ENCODE data around the gene GANC. TPM values are rescaled to one million over a fixed set of nuclear protein-coding genes. Genes with fewer than 3 reads are reported as not detected.

Gene GANC
- total RNA-seq, 1 experiment from 2014 or later = 15.8 TPM

- Histone ChIP-seq H3K27me3 (ENCODE audit: insufficient read depth, low read length) (no peaks in the 10 kb centered on the region), H2BK5ac (ENCODE audit: insufficient read length, low read length) (no peak overlapping the region), H3T11ph (ENCODE audit: low read length) (no peak overlapping the region), H3K4me1 (ENCODE audit: insufficient read depth, low read length) (peaks cover 4% of the 10 kb centered on the region; the same call in 1 of the 2 replicates), H3K79me1 (ENCODE audit: insufficient read depth, low read depth, low read length, poor library complexity, severe bottlenecking) (no peaks in the 10 kb centered on the region), H4K91ac (ENCODE audit: insufficient read length, low read depth, low read length) (no peak overlapping the region), H3K18ac (ENCODE audit: insufficient read length, low read depth, low read length) (no peak overlapping the region), H2BK20ac (ENCODE audit: low read depth, low read length, poor library complexity, severe bottlenecking) (no peak overlapping the region), H3K56ac (ENCODE audit: insufficient read length, low read depth, low read length) (no peak overlapping the region), H4K5ac (ENCODE audit: insufficient read length, low read depth, low read length) (no peak overlapping the region), H2AFZ (ENCODE audit: low read length) (no peak overlapping the region), H3K14ac (ENCODE audit: insufficient read depth, low read length) (no peak overlapping the region), H2BK12ac (ENCODE audit: insufficient read length, low read depth, low read length) (no peak overlapping the region), H3K9ac (ENCODE audit: extremely low read depth, insufficient read length, low read length) (no peak overlapping the region), H4K20me1 (ENCODE audit: control insufficient read depth, insufficient read depth, insufficient read length) (no peaks in the 10 kb centered on the region), H2BK120ac (ENCODE audit: low read depth, low read length, poor library complexity, severe bottlenecking) (no peak overlapping the region), H3K23ac (ENCODE audit: insufficient read length, low read depth, low read length) (no peak overlapping the region), H3K27ac (ENCODE audit: insufficient read length, low read depth, low read length) (no peak overlapping the region), H3K23me2 (ENCODE audit: insufficient read length, low read depth, low read length, poor library complexity, severe bottlenecking) (peaks cover 9% of the 10 kb centered on the region), H2BK15ac (ENCODE audit: low read depth, low read length) (no peak overlapping the region), H2AK5ac (ENCODE audit: insufficient read length, low read length) (no peak overlapping the region), H3K79me2 (ENCODE audit: insufficient read depth, low read length) (peaks cover 10% of the 10 kb centered on the region; the same call in 1 of the 2 replicates), H3K4ac (ENCODE audit: low read depth, low read length) (no peak overlapping the region), H3K4me2 (ENCODE audit: insufficient read depth, insufficient read length, low read length) (no peak overlapping the region), H4K8ac (replicated peaks; ENCODE audit: insufficient read length, low read depth, low read length) (no peak overlapping the region), H3K9me3 (ENCODE audit: control insufficient read depth, low read depth, low read length) (no peaks in the 10 kb centered on the region)
- no CpG with 5 or more reads among the region's 5 CpGs for WGBS (ENCODE audit: extremely low coverage, insufficient read length, low lambda C conversion rate)
- Mint-ChIP-seq H3K27me3 (ENCODE audit: low read depth) (no peaks in the 10 kb centered on the region), H3K4me1 (peaks cover 28 to 31% of the 10 kb centered on the region in 2 experiments), H3K27ac (no peak overlapping the region), H3K36me3 (ENCODE audit: insufficient read depth in 1 of 3, low read depth in 3 of 3) (peaks cover 8 to 38% (median 24%) of the 10 kb centered on the region in 3 experiments; a peak in 6 of 7 replicates), H3K4me3 (no peak overlapping the region; a peak in 1 of 5 replicates), H3K9me3 (no peaks in the 10 kb centered on the region)
- no peak for DNase-seq
- no peak for TF ChIP-seq CTCF (conservative IDR thresholded peaks at IDR 0.05)
Observed at GRCh38 chr15:42270996-42271395, 2.0 kb upstream of the GANC start.
